ENCODE results near the gene BAZ2A.
"Not testable (repeated sequence)": the region's sequence is repeated elsewhere in the genome, so short reads cannot be mapped to it uniquely, and the experiment has no call there.

The BAZ2A gene

GRCh38 chr12:56593909-56594621 lies 36.1 kb downstream of the BAZ2A start:
- peak; percentile 61 for DNase-seq

GRCh38 chr12:56591961-56592360 lies 38.2 kb downstream of the BAZ2A start:
- no peak for DNase-seq

DNA sequence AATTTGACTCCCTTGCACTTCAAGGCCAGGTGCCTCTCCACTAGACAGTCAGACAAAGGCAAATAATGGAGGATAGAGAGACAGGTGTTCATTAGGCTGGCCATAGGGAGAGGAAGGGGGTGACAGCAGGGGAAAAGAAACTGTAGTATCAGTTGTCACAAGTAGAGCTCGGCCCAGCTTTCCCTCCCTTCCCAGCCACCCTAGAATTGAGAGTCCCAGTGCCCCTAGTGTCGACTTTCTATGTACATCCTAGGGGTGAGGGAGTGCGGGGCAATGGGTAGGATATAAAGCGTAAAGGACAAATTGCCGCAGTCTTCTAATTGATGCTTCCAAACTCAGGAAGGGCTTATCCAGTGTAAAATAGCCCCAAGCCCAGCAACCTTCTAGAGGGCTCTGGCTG lies 39.0 kb downstream of the BAZ2A start:
- no peak for DNase-seq

DNA sequence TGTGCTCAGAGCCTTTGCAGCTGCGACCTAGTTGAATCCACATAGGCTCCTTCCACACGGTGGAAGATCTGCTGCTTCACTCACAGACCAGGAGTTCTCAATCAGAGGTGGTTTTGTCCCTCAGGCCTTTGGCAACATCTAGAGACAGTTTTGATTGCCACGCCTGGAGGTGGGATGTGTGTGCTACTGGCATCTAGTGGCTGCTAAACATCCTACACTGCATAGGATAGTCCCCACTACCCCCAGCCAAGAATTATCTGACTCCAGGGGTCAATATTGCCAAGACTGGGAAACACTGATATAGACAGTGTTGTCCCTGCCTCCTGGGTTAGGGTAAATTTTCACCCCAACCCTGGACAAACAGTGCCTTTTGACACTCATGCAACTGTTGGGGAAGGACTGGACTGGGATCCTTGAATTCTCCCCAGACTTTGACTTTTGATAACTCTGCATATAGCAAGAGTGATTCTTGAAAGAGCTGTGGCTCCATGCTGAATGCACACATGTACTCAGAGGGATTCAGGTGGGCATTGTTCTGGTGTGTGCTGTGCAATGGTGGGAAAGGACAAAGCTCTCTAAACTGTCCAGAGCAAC lies 39.8 kb downstream of the BAZ2A start:
- DNase-seq: no peak

DNA sequence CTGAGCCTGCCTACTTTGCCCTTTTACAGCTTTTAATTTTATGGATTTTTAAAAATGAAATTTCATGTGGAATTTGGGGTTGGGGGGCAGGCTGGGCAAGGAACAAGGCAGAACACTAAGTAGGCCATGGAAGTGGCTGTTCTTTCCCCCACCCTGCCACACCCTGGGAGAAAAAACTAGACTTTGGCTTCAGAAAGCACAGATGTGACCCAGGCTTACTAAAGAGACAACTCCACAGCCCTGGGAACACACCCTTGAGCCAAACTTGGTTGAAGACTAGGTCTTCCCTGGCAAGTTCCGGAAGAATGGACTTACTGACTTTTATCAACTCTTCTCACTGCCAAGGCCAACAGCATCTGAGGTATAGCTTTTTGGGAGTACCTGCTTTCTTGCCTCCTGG lies 40.3 kb downstream of the BAZ2A start:
- no peak for DNase-seq

DNA sequence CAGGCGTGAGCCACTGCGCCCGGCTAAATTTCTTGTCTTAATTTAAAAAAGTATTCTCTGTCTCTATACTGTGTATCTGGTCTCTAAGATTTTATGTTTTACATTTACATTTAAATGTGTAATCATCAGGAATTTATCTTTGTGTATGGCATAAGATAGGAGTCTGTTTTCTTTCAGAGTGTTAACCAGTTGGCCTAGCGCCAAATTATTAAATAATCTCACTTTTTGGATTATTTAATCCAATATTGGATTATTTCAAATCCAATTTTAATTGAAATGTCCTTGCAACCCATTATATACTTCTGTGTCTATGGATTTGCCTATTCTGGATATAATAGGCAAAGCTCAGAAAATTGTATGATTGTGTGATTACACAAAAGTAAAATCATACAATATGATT lies 45.0 kb downstream of the BAZ2A start:
- DNase-seq: no peak

DNA sequence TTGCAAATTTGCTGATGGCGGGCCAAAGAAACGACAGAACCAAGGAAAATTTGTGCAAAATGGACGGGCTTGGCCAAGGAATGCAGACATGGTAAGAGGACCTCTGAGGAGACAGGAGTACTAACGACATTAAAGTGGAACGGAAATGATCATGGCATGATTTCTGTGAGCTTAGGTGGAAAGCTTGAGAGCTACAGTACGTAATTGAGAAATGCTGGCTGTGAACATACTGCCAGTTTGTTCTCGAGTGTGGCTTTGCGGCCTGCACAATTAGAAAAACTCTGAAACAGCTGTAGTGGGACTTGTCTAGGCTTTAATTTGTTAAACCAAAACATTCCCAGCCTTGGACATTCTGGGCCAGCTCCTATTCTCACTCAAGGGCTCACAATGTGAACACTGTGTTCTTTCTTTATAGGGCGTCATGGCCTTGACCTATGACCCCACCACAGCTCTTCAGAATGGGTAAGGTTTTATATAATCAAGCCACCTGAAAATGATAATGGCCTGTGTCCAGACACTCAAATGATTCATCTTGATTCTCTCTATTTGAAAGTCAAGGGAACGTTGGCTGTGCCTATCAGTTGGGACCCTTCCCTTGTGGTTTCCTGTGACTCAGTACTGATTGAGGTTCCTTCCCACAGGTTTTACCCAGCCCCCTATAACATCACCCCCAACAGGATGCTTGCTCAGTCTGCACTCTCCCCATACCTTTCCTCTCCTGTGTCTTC lies 48.5 kb downstream of the BAZ2A start:
- DNase-seq: no peak

DNA sequence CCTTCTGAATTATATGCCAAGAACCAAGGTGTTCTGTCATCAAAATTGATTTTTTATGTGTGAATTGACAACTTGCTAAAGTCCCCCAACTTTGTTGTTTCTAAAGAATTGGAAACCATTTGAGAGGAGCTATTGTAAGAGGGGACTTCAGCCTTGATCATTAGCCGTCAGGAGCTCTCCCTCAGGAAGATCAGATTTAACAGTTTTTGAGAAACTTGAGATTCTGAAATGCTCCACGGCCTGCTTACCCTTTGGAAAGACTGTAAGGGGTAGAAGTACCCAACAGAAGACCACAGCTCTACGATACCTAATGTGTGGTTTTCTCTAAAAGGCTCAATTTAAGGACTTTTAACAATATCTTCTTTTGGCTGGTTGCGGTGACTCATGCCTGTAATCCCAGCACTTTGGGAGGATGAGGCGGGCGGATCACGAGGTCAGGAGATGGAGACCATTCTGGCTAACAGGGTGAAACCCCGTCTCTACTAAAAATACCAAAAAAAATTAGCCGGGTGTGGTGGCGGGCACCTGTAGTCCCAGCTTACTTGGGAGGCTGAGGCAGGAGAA lies 51.1 kb downstream of the BAZ2A start:
- no peak for DNase-seq

DNA sequence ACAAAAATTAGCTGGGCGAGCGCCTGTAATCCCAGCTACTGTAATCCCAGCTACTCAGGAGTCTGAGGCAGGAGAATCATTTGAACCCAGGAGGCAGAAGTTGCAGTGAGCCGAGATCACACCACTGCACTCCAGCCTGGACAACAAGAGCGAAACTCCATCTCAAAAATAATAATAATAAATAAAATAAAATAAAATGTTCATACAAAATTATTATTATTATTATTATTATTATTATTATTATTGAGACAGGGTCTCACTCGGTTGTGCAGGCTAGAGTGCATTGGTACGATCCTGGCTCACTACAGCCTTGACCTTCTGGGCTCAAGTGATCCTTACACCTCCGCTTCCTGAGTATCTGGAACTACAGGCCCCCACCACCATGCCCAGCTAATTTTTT lies 52.9 kb downstream of the BAZ2A start:
- not testable (repeated sequence) for DNase-seq

DNA sequence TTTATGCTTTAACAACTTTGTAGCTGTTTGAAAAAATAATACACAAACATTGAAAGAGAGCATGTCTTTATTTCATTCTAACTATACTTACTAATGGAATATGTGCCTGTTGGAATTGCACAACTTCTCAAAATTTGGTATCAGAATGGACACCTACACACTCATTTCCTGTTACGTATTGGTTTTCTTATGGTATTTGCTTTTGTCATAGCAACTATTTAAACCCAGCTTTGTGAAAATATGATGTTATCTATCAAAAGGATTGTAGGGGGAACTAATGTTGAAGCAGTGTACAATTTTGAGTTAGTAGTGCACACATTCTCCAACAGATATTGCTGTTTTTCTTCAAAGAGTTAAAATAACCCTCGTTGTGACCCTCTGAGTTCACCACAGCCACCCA lies 55.9 kb downstream of the BAZ2A start:
- no peak for DNase-seq

DNA sequence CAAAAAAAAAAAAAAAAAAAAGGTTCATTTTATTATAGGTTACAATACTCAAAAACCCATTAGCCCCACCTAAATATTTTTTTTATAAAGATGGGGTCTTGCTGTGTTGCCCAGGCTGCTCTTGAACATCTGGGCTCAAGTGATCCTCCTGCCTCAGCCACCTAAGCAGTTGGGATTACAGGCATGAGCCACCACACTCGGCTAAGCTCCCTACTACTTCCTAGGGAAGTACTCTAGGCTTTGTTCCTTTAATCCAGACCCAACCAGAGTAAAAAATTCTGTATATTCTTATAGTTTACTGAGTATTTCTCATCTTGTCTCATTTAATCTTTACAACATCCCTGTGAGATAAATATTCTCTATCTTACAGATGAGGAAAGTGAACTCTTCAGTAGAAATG lies 57.8 kb downstream of the BAZ2A start:
- DNase-seq: no peak

DNA sequence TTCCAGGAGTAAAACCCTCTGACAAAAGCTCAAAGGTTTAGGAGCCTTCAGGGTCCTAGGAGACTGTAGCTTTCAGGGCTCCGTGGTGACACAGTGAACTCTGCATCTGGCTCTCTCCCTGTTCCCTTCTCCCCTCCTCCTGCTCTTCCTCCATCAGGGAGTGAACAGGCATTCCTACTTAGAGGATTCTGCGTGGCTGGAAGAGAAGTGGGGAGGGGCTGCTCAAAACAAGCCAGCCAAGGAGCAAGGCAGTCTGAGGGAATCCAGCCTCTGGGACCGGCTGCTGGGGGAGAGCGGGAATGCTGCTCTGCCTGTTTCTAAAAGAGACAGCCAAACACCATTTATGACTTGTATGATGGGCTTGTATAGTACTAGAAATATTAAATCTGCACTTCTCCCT lies 59.0 kb downstream of the BAZ2A start:
- peak; percentile 85 for DNase-seq

DNA sequence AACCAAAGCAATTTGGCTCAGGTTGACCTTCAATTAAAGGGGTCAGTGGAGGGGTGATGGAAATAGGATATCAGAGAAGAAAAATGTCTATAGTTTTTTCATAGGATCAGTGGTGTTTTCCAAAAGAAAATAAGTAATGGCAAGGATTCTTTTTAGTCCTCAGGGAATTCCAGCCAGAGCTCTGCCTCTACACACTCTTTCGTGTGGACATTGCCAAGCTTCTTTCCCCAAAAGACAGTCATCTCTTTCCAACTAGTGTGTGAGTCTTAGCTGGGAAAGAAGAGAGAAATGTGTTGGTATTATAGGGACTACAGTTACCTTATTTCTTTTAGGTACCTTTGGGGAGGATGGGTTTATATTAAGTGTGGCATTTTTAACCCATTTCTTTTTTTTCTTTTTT lies 62.0 kb downstream of the BAZ2A start:
- DNase-seq: no peak

DNA sequence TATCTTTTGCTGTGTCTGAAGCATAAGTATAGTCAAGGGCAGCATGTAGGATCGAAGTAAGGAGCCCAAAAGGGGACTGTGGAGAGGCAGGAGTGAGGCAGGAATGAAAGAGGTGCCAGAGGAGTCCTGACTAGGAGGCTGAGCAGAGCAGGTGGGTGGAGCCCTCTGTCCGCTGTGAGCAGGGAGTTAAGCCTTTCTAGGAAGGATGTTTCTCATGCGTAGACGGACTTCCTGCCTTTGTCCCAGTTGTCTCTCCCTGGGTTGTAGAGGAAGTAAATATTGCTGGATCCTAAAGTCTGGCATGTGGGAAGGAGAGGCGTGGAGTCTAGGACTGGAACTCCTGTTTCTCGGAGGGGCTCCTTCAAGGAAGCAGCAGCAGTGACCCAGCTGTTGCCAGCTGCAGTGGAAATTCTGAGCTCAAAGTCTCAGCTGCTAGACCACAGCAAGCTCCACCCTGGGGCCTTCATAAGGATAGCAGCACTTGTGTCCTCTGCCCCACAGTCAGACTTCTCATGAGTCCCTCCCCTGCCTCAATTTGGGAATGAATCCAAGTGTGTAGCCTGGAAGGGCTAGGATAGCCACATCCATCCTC lies 64.5 kb downstream of the BAZ2A start:
- DNase-seq: peak; percentile 96

DNA sequence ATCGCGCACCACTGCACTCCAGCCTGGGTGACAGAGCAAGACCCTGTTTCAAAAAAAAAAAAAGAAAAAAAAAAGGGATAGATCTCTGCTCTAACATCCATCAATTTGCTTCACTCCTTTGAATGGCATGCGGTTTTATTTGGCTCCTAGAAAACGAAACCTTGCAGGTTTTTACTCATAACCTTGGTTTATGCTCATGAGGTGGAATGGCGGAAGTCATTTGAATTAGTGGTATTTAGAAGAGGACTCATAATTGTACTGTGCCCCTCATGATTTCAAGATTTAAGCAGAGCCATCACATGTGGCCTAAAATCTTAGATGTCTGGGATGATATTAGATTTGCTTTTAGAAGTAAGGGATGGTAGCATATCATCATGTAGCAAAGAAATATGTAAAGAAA lies 79.1 kb downstream of the BAZ2A start:
- no peak for DNase-seq

GRCh38 chr12:56546680-56547079 lies 83.4 kb downstream of the BAZ2A start:
- DNase-seq: no peak

All from left hindlimb (tissue), 1 donor.